HuH-7.5 (cell line): ENCODE results near the gene GOLGA7B.

Experiments used
- DNase-seq: peaks from one replicate; pipeline ENCODE4 v3.0.0; 2011; ENCODE audit warnings: low spot score

Gene GOLGA7B

DNA sequence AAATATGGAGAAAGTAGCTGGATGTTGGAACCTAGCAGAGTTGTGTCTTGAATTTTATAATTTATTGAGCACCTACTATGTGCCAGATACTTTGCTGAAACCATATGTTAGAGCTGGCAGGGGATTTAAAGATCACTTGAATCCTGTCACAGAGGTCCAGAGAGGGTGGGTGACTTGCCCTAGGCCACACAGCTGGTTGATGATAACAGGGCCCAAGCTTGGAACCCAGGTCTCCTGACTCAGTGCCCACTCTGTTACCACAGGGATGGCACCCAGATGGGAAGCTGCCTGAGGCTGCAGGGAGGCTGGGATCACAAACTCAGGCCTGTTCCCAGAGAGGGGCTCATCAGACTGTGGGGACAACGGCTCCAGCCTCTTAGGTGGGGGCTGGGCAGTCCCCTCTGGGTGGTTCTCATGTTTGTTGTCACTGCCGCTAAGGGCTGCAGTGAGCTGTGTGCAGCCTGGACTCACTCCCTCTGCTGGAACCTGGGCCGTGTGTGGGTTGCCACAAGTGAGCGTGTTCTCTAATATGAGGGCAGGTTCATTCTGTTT is 18.6 kb downstream of the GOLGA7B start:
- DNase-seq = no peak

DNA sequence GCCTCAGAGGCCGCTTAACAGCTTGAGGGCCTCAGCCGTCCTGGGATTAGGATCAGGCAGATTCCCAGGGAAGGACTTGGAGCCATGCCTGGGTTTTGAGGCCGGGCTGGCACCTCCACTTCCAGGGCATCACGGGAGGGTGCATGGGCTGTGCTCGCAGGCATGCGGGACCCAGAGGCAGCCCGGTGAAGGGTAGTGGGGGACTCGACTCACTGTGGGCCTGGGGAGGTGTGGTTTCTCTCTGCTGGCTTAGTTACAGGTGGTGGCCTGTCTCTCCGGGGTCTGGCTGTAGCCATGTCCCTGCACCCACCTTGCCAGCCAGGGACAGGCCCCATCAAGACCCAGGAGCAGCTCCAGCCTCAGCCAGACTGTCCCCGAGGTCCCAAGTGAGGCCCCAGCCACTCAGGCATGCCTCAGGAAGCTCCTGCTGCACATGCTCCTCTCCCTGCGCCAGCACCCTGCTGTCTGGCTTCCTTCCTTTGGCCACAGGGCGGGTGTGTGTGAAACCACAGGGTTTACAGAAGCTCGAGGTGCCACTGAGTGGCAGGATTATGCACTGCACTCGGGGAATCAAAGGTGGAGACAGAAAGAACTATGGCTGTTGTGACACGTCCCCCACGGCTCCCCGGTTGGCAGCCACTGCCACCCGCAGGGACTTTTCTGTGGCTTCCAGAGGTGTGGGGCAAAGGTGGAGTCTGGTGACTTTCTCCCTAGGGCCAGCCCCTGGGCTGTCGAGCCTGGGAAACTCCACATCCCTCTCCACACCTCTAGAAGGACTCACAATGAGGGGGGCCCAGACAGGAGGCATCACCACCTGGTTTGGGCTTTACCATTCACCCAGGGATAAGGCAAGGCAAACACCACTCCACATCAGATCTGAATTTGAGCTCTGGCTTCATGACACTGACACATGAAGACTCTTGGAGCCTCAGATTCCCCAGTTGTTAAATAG is 19.7 kb downstream of the GOLGA7B start:
- peak; percentile 93 for DNase-seq

DNA sequence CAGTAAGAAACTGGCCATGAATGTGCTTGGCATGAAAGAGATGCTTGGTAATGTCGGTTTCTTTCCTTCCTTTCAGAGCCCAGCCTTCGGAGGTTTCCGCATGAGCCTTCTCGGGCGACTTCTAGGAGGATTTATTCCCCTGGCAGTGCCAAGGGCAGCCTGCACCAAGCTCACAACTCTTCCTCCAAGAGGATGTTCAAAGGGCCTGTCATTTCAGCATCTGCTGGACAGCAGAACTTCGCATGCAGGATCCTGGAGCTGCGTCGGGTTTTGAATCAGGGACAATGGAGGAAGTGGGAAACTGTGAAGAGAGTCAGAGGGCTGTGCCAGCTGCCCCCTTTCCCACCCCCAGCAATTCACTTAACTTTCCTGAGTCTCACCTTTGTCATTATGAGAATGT is 21.3 kb downstream of the GOLGA7B start:
- DNase-seq = no peak

DNA sequence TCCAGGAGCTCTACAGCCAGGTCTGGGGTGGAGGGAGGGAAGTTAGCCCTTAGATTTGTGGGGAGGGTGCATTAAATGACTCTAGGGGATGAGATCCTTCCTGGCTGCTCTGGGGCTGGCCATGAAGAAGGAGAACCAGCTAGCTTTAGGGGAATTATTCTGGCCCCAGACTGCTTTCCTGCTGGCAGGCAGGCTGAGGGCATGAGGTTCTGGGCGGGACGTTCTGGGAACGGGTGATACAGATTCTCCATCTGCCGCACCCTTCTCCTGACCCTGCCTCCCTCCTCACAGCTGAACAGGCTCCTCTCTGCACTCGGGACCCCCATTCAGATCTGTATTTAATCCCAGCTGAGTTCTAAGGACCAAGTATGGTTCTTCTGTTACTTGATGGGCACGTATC is 23.9 kb downstream of the GOLGA7B start:
- DNase-seq = no peak

DNA sequence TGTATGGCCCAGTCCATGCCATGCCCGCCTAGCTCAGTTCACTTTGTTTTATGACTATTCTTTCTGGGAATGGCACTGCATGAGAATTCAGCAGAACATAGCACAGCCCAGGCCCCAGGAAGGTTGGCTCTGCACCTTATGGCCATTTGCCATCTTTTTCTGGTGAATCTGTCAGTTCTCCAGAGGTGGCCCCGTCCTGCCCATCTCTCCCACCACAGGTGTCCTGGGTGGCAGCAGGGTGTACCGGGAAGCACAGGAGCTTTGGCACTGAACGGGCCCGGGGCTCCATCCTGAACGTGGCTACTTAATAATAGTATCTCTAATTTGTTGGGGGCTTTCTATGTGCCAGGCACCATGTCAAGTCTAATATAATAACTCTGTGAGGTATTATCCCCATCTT is 24.7 kb downstream of the GOLGA7B start:
- no peak for DNase-seq

DNA sequence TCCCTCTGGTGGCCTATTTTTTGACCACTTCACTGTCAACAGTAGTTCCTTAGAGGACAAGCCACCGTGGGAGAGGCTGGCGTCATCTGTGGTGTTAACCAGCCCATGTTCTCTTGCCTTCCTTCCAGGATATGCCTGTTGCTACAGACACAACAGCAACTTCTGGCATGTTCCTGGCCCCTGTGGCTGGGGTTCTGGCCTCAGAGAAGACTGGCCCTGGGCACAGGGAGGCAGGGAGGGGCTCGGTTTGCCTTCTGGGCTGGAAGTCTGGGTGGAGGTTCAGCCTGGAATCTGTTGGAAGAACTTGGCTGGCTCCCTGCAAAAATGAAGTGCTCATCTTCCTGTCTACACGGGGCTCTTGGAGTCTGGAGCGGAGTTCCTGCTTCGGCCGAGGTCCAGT is 25.7 kb downstream of the GOLGA7B start:
- DNase-seq = no peak

DNA sequence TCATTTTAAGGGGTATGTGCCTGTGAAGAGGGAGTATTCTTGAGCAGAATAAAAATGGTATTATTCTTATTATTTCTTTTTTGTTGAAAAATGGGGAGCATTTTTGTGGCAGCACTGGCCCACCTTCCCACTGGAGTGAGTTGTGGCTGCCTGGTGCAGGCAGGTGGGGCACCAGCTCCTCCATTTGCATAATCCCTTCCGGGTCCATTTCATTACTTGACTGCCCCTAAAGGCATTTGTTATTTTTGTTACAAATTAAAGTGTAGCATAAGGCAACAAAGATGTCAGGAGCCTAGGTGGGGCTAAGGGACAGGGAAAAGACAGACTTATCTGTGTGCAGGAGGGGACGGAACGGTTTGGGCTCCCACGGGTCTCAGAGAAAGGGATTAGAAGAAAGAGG is 26.8 kb downstream of the GOLGA7B start:
- no peak for DNase-seq

DNA sequence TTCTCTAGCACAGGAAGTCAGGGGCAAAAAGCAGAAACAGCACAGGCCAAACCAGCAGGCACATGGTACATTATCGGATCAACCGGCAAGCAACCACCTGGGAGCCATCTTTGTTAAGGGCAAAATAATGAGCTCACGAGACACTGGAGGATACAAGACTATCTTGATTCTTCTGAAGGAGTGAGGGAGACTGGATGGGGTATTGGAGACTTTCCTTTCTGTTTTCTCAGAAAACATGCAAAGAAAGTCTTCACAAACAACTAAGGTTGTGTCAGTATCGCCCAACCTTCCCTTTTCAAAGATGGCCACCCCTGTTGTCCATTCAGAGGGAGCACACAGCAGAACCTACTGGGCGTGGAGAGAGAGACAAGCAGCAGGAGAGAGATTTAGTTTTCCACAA is 29.6 kb downstream of the GOLGA7B start:
- DNase-seq = no peak

DNA sequence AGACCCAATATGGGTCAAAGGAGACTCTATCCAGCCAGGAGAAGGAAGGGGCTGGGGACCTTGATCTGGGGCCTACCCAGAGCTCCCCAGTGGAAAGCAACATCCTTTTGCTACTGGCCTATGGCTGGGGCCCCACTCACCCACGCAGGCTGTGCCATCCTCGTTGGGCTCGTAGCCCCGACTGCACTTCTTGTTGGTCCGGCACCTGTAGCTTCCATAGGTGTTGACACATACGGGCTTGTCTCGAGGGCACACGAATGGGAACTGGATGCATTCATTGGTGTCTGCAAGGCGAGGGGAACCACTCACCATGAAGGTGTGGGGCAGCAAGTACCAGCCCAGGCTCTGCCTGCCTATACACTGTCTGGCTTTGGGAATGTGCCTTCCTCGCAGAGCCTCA is 30.5 kb downstream of the GOLGA7B start:
- DNase-seq = no peak

DNA sequence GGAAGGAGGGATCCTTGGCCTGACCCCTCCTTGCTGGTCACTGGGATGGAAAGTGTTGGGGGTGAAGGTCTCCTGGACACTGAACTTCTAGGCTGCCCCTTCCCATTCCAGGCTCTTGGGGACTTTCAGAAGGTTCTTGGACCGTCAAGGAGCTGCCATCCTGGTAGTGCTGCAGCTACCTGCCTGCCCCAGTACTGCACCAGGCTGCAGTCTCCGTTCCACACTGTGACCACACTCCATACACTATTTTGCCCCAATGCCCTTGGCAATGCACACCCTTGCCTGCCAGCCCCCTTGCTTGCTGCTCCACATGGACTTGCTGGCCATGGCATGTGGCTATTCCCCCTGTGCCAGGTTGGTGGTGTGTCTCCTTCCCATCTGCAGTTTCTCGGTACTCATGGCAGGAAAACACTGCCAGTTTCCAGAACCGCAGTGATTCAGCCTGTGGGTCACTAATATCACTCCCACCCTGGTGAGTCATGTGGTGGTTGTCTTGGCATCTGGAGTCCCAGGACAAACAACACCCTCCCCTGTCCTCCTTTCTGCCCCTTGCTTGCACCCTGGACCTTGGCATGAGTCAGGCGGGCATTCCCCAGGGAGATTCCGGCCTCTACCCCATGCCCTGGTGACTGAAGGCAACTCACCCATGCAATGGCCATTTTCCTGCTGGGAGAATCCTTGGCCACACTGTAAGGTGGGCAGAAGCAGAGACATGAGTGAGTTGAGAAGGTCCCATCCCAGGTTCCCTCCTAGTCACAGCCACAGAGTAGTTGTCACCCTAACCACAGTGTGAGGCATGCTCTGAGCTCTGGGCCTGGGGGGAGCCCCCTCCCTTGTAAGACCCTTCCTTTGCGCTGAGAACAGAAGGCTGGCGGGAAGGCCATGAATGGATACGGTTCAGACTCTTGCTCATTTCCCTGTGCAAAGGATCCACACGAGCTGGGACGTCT is 32.8 kb downstream of the GOLGA7B start:
- no peak for DNase-seq

DNA sequence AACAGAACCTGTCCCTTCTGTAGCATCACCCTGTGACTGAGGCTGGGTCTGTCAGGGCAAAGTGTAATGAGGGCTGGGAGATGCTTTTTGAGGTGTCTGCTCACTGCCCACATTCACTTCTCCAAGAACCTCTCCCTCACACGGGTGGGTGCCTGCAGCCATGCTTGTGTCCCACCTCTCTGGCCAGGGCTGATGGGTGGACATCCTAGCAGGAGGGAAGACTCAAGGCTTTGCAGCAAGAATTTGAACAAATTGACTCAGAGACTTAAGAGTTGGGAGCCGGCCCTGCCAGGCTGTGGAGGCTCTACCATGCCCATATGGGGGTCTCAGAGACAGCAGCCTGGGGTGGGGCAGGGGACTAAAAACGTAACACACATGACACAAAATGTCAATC is 33.4 kb downstream of the GOLGA7B start:
- no peak for DNase-seq

DNA sequence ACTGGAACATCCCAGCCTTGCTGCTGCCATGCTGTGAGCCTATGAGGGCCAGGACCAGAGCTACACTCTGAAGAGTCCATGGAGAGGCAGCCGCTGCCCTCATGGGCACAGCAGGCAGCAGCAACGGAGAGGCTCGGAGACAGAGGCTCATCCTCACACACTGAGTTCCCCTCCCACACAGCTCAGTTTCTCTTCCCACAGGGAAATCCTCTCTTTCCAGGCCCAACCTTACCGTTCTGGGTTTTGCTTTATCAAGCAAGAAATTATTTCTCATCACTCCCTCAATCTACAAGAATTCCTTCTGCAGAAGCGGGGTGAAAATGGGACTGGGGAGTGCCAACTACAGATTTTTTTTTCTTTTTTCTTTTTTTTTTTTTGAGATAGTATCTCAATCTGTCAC is 36.6 kb downstream of the GOLGA7B start:
- DNase-seq = no peak

DNA sequence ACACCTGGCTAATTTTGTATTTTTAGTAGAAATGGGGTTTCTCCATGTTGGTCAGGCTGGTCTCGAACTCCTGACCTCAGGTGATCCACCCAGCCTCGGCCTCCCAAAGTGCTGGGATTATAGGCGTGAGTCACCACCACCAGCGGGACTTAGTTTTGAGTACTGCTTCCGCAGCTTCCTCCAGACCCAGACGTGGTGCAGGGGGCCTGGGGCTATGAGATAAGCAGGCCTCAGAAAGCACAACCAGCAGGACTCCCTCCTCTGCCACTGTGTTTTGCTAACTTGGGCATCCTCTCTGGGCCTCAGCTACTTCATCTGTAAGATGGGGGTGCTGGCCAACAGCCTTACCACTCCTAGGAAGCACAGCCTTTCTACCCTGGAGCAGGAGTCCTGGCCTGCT is 37.8 kb downstream of the GOLGA7B start:
- no peak for DNase-seq

DNA sequence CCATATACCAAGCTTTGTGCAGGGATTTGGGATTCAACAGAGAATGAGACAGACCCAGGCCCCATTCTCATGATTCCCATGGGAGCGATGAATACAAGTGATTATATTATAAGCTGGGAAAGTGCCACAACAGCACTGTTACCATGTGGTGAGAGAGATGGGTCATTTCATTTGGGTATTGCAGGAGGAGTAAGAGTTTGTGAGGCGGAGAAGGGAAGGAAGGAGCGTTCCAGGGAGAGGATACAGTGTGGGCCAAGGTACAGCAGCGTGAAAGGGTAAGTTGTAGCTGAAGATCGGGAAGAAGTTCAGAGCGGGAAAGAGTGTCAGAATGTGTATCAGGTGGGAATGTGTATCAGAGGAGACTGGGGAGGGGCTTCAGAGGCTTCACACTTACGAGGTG is 38.5 kb downstream of the GOLGA7B start:
- DNase-seq = no peak

DNA sequence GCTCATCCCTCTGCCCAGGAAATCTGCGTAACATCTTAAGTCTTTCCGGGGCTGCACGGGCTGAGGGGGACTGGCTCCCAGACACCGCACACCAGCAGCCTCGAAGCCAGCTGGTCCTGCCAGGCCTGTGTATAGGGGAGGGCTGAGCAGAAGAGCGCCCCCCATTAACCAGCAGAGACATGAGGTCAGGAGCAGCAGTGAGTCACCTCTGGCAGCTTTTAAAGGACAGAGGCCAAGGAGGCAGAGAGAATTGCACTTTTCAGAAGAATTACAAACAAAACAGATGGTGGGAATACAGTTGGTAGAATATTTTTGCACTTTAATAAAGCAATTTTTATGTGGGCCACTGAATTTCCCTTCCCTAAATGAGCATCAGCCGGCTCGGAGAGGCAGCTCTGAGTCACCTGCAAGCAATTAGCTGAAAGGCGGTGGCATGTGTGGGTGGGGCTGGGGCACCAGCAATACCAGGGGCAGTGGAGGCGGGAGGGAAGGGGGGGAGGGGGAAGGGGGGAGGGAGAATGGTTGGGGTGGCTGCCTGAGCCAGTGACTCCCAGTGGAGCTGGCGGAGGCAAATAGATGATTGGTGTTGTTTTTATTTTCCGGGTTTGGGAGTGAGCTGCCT is 39.1 kb downstream of the GOLGA7B start:
- no peak for DNase-seq

DNA sequence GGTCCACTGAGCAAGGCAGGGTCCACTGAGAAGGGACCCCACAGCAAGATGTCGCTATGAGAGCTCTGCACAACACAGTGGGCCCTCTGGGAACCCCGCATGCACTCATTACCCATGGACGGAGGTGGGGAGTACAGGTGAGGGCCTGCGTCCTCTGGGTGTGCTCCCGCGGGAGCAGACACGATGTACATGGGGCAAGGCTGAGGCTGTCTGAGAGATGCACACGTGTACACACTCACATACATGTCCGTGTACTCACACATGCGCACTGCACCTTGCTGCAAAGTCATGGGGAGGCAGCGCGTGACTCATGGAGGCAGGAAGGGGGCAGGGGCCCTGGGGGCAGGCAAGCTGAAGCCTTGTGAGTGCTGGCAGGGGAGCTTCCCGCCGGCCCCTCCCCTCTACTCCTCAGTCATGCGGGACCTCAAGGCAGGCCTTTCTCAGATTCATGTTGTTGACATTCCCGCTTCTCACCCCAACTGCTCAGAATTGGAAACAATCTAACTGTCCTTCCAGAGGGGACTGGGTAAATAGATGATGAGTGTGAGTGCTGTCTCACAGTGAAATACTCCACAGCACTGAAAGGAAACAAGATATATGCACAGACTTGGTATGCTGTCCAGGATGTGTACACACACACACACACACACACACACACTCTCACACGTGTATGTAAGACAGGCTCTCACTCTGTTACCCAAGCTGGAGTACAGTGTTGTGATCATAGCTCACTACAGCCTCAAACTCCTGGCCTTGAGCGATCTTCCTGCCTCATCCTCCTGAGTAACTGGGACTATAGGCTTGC is 40.0 kb downstream of the GOLGA7B start:
- DNase-seq = no peak

DNA sequence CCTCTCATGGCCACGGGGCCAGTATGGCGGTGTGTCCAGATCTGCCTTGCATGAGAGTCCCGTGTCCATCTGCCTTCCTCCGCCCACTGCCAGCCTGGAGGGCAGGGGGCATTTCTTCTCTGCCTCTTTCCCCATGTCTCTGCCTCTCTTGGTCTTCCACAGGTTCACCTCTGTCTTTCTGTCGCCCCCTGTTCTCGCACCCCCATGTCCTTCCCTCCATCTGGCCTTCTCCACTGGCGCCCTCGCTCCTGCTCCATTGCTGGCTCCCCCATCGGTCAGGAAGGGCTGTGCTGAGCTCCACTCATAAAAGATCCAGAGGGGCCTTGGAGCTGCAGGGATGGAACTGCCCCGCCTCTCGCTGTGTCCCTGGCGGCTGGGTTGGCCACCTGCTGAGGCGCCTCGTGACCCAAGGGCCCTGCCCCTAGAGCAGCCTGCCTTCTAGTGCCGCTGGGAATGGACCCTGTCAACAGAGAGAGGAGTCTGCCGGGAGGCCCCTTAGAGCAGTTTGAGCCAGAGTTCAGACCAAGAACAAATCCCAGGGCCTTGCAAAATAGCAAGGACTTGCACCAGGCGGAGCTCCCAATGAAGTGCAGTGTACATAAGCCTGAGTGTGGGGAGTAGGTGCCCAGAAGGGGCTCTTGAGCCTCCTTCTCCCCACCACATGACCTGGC is 42.0 kb downstream of the GOLGA7B start:
- no peak for DNase-seq

DNA sequence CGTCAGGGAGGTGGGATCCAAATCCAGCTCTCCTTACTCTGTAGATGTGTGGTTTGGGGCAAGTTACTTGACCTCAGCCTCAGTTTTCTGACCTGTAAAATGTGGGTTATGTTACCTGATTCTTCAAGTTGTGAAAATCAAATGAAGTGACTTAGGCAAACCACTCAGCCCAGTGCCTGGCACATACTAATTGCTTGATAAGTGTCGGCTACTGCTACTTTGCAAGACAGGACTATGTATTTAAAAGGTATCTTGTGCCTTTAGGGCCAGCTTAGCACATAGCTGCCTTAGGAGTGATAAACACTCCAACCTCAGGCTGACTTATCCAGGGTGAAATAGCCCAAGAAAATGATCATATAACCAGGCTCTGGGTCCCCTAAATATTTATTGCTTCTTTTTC is 42.9 kb downstream of the GOLGA7B start:
- DNase-seq = no peak

DNA sequence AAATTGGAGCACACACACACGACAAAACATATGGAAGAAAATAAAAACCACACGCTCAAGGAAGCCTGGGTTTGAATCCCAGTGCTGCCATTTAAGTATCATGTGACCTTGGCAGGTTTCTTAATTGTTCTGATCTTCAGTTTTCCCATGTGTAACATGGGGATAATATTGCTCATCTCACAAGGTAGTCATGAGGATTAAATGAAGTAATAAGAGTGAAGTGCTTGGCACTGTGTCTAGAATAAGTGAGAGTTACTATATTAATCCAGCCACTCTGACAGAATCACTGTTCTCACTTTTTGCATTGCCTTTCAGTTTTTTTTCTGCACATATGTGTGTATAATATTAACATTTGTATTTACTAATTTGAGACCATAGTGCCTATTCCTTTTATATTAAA is 43.3 kb downstream of the GOLGA7B start:
- DNase-seq = no peak

DNA sequence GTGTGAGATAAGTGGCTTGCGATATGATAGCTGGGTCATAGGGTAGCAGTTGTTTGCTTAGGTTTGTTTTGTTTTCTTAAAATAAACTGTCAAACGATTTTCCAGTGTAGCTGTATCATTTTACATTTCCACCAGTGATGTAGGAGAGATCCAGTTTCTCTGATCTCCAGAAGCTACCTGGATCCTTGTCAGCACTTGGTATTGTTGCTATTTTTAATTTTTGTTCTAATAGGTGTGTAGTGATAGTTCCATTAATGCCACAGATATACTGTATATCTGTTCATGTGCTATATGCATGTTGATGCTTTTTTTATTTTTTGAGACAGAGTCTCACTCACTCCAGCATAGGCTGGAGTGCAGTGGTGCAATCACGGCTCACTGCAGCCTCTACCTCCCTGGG is 44.4 kb downstream of the GOLGA7B start:
- no peak for DNase-seq

DNA sequence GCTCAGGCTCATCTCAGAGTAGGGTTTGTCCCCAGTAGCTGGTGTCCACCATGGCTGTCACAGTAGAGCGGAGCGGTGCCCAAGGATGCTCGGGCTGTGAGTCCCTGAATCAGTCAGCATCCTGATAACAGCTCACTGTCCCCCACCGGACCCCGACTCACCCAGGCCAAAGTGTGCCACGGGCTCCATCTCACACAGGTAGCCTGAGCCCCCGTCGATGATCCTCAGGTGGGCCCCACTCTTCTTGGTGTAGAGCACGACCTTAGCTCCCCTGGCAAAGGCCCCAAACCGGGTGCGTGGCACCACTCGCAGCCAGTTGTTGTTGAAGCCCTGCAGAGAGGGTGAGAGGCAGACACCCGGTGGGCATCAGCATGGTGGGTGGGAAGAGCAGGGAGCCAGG is 45.4 kb downstream of the GOLGA7B start:
- no peak for DNase-seq
